Coronary artery (tissue), 2 donors: ENCODE measurements around the gene ADGRG1.

Experiments
- DNase-seq: peaks from one replicate; pipeline ENCODE4 v3.0.0-alpha.2; 2017; ENCODE audit warnings: low spot score
- H3K27ac ChIP-seq, 2 donors: fragments of 200-600 bp; sonication (generic); one replicate each; pipeline ENCODE4 v1.5.1; 2016 to 2019
- H3K4me3 ChIP-seq: fragments of 200-600 bp; sonication (generic); 2 replicates; pipeline ENCODE4 v1.5.1; 2016; ENCODE audit warnings: mild to moderate bottlenecking, moderate library complexity
- CTCF ChIP-seq: fragments of 200-600 bp; sonication (generic); IDR thresholded peaks from one replicate; pipeline ENCODE4 v1.5.1; 2019; ENCODE audit warnings: antibody characterized with exemption

ADGRG1 gene

GRCh38 chr16:57646388-57647039, 18.1 kb downstream of the ADGRG1 start:
- Histone ChIP-seq H3K27ac (peak overlapping the region in 1 of 2 donors; percentile 33), H3K4me3 (no peak overlapping the region)
- DNase-seq, result no peak
- no peak for TF ChIP-seq CTCF

- TF ChIP-seq CTCF, result no peak
- peak overlapping the region in 1 of 2 donors; percentile 33 for H3K27ac ChIP-seq
- no peak for DNase-seq
- no peak overlapping the region for H3K4me3 ChIP-seq
Observed at GRCh38 chr16:57647136-57647875, 18.9 kb downstream of the ADGRG1 start.

GRCh38 chr16:57648125-57648524, 19.7 kb downstream of the ADGRG1 start:
- TF ChIP-seq CTCF, result no peak
- H3K27ac ChIP-seq, result peak overlapping the region in 1 of 2 donors; percentile 33
- no peak overlapping the region for H3K4me3 ChIP-seq
- DNase-seq, result no peak

GRCh38 chr16:57648581-57649442, 20.4 kb downstream of the ADGRG1 start:
- peak; percentile 93 for TF ChIP-seq CTCF
- peak overlapping the region in 1 of 2 donors; percentile 33 for H3K27ac ChIP-seq
- no peak for DNase-seq
- no peak overlapping the region for H3K4me3 ChIP-seq

- TF ChIP-seq CTCF, result no peak
- no peak overlapping the region for H3K27ac ChIP-seq
- H3K4me3 ChIP-seq, result no peak overlapping the region
- no peak for DNase-seq
Observed at GRCh38 chr16:57649443-57649751, 21.0 kb downstream of the ADGRG1 start.

GRCh38 chr16:57649846-57650245, 21.4 kb downstream of the ADGRG1 start:
- no peak overlapping the region for H3K27ac ChIP-seq
- no peak overlapping the region for H3K4me3 ChIP-seq
- DNase-seq, result no peak
- TF ChIP-seq CTCF, result no peak
